ENCODE results near the gene PRPF38A.

The PRPF38A gene

GRCh38 chr1:52364235-52364839 lies 40.1 kb upstream of the PRPF38A start:
- Histone ChIP-seq H3K4me2 (ENCODE audit: low read length) (peak overlapping the region; percentile 73), H3K27me3 (ENCODE audit: control insufficient read depth, insufficient read depth, low read length) (no peaks in the 10 kb centered on the region), H3K4me1 (no peaks in the 10 kb centered on the region), H3K9ac (no peak overlapping the region), H3K27ac (no peak overlapping the region), H3K79me2 (peaks cover 3% of the 10 kb centered on the region), H3K4me3 (ENCODE audit: low read depth, low read length) (no peak overlapping the region), H2AFZ (no peak overlapping the region), H3K36me3 (ENCODE audit: control insufficient read depth, insufficient read depth, low read length) (no peaks in the 10 kb centered on the region), H3K9me3 (ENCODE audit: control insufficient read depth, low read length) (no peaks in the 10 kb centered on the region)
- no peak for TF ChIP-seq CTCF (IDR thresholded peaks at IDR 0.05)

- no peak for TF ChIP-seq CTCF (IDR thresholded peaks at IDR 0.05)
- no peaks in the 10 kb centered on the region for H3K27me3 ChIP-seq (ENCODE audit: control insufficient read depth, insufficient read depth, low read length)
- peak overlapping the region; percentile 94 for H2AFZ ChIP-seq
- H3K9ac ChIP-seq = no peak overlapping the region
- peaks cover 3% of the 10 kb centered on the region for H3K79me2 ChIP-seq
- H3K9me3 ChIP-seq (ENCODE audit: control insufficient read depth, low read length) = no peaks in the 10 kb centered on the region
- peak overlapping the region; percentile 73 for H3K4me2 ChIP-seq (ENCODE audit: low read length)
- H3K36me3 ChIP-seq (ENCODE audit: control insufficient read depth, insufficient read depth, low read length) = no peaks in the 10 kb centered on the region
- no peaks in the 10 kb centered on the region for H3K4me1 ChIP-seq
- peak overlapping the region; percentile 77 for H3K27ac ChIP-seq
- H3K4me3 ChIP-seq (ENCODE audit: low read depth, low read length) = peak overlapping the region; percentile 96
Measured at GRCh38 chr1:52365071-52365745, 39.2 kb upstream of the PRPF38A start.

- H3K9me3 ChIP-seq (ENCODE audit: control insufficient read depth, low read length) = no peaks in the 10 kb centered on the region
- peak within 1 kb of the TSS; percentile 94 for H2AFZ ChIP-seq
- no peaks in the 10 kb centered on the region for H3K36me3 ChIP-seq (ENCODE audit: control insufficient read depth, insufficient read depth, low read length)
- H3K4me1 ChIP-seq = no peaks in the 10 kb centered on the region
- no peak for TF ChIP-seq CTCF (IDR thresholded peaks at IDR 0.05)
- peak within 1 kb of the TSS; percentile 77 for H3K27ac ChIP-seq
- no peaks in the 10 kb centered on the region for H3K27me3 ChIP-seq (ENCODE audit: control insufficient read depth, insufficient read depth, low read length)
- H3K4me2 ChIP-seq (ENCODE audit: low read length) = peak within 1 kb of the TSS; percentile 73
- H3K4me3 ChIP-seq (ENCODE audit: low read depth, low read length) = peak within 1 kb of the TSS; percentile 96
- H3K9ac ChIP-seq = peak within 1 kb of the TSS; percentile 46
- H3K79me2 ChIP-seq = peaks cover 3% of the 10 kb centered on the region
Measured at GRCh38 chr1:52365746-52366516, 38.5 kb upstream of the PRPF38A start, which contains the start of gene CC2D1B. Gene CC2D1B (minus strand): TSS chr1:52366205. CDS start chr1:52364620, 1,585 bp downstream.

- H3K9ac ChIP-seq = no peak overlapping the region
- TF ChIP-seq CTCF (IDR thresholded peaks at IDR 0.05) = no peak
- H3K4me1 ChIP-seq = no peaks in the 10 kb centered on the region
- H3K79me2 ChIP-seq = peaks cover 3% of the 10 kb centered on the region
- peak overlapping the region; percentile 27 for H3K27ac ChIP-seq
- H3K36me3 ChIP-seq (ENCODE audit: control insufficient read depth, insufficient read depth, low read length) = no peaks in the 10 kb centered on the region
- peak overlapping the region; percentile 74 for H2AFZ ChIP-seq
- H3K4me2 ChIP-seq (ENCODE audit: low read length) = peak overlapping the region; percentile 73
- H3K9me3 ChIP-seq (ENCODE audit: control insufficient read depth, low read length) = no peaks in the 10 kb centered on the region
- H3K4me3 ChIP-seq (ENCODE audit: low read depth, low read length) = peak overlapping the region; percentile 96
- no peaks in the 10 kb centered on the region for H3K27me3 ChIP-seq (ENCODE audit: control insufficient read depth, insufficient read depth, low read length)
Measured at GRCh38 chr1:52366517-52366827, 37.9 kb upstream of the PRPF38A start.
